ENCODE data around the gene PIGS.

PIGS gene

GRCh38 chr17:28570716-28571360 is 486 bp downstream of the PIGS start:
- Histone ChIP-seq H3K4me1 (ENCODE audit: control insufficient read depth, insufficient read depth, low read length) (peaks cover 23% of the 10 kb centered on the region), H3K27me3 (ENCODE audit: control insufficient read depth, insufficient read depth, low read length) (no peaks in the 10 kb centered on the region), H3K4me2 (ENCODE audit: low read length) (peak overlapping the region; percentile 90), H3K9me3 (replicated peaks; ENCODE audit: low read length) (no peaks in the 10 kb centered on the region), H3K4me3 (ENCODE audit: low read length) (peak overlapping the region; percentile 93), H3K9ac (ENCODE audit: low read depth, low read length) (peak overlapping the region; percentile 88), H3K36me3 (ENCODE audit: insufficient read depth, low read length) (peaks cover 8% of the 10 kb centered on the region)

GRCh38 chr17:28569446-28569845 is 1.9 kb downstream of the PIGS start:
- Histone ChIP-seq H3K36me3 (ENCODE audit: insufficient read depth, low read length) (peaks cover 2% of the 10 kb centered on the region), H3K9ac (ENCODE audit: low read depth, low read length) (no peak overlapping the region), H3K4me3 (ENCODE audit: low read length) (no peak overlapping the region), H3K9me3 (replicated peaks; ENCODE audit: low read length) (no peaks in the 10 kb centered on the region), H3K27me3 (ENCODE audit: control insufficient read depth, insufficient read depth, low read length) (no peaks in the 10 kb centered on the region), H3K4me1 (ENCODE audit: control insufficient read depth, insufficient read depth, low read length) (peaks cover 23% of the 10 kb centered on the region), H3K4me2 (ENCODE audit: low read length) (peak overlapping the region; percentile 35)

GRCh38 chr17:28567604-28568003 is 3.7 kb downstream of the PIGS start:
- H3K9ac ChIP-seq (ENCODE audit: low read depth, low read length) = no peak overlapping the region
- no peaks in the 10 kb centered on the region for H3K9me3 ChIP-seq (replicated peaks; ENCODE audit: low read length)
- H3K4me3 ChIP-seq (ENCODE audit: low read length) = no peak overlapping the region
- H3K36me3 ChIP-seq (ENCODE audit: insufficient read depth, low read length) = peaks cover 6% of the 10 kb centered on the region
- no peak overlapping the region for H3K4me2 ChIP-seq (ENCODE audit: low read length)
- no peaks in the 10 kb centered on the region for H3K27me3 ChIP-seq (ENCODE audit: control insufficient read depth, insufficient read depth, low read length)
- H3K4me1 ChIP-seq (ENCODE audit: control insufficient read depth, insufficient read depth, low read length) = peaks cover 23% of the 10 kb centered on the region

GRCh38 chr17:28563475-28563874 is 7.8 kb downstream of the PIGS start:
- Histone ChIP-seq H3K4me3 (ENCODE audit: low read length) (no peak overlapping the region), H3K27me3 (ENCODE audit: control insufficient read depth, insufficient read depth, low read length) (no peaks in the 10 kb centered on the region), H3K9ac (ENCODE audit: low read depth, low read length) (no peak overlapping the region), H3K4me2 (ENCODE audit: low read length) (no peak overlapping the region), H3K4me1 (ENCODE audit: control insufficient read depth, insufficient read depth, low read length) (peaks cover 9% of the 10 kb centered on the region), H3K36me3 (ENCODE audit: insufficient read depth, low read length) (peaks cover 20% of the 10 kb centered on the region), H3K9me3 (replicated peaks; ENCODE audit: low read length) (no peaks in the 10 kb centered on the region)

- H3K27me3 ChIP-seq (ENCODE audit: control insufficient read depth, insufficient read depth, low read length) = no peaks in the 10 kb centered on the region
- no peaks in the 10 kb centered on the region for H3K9me3 ChIP-seq (replicated peaks; ENCODE audit: low read length)
- H3K9ac ChIP-seq (ENCODE audit: low read depth, low read length) = no peak overlapping the region
- H3K36me3 ChIP-seq (ENCODE audit: insufficient read depth, low read length) = peaks cover 48% of the 10 kb centered on the region
- peaks cover 12% of the 10 kb centered on the region for H3K4me1 ChIP-seq (ENCODE audit: control insufficient read depth, insufficient read depth, low read length)
- no peak overlapping the region for H3K4me2 ChIP-seq (ENCODE audit: low read length)
- no peak overlapping the region for H3K4me3 ChIP-seq (ENCODE audit: low read length)
These were observed 16.3 kb downstream of the PIGS start for GRCh38 chr17:28555022-28555421.

- peaks cover 48% of the 10 kb centered on the region for H3K36me3 ChIP-seq (ENCODE audit: insufficient read depth, low read length)
- no peaks in the 10 kb centered on the region for H3K9me3 ChIP-seq (replicated peaks; ENCODE audit: low read length)
- no peaks in the 10 kb centered on the region for H3K27me3 ChIP-seq (ENCODE audit: control insufficient read depth, insufficient read depth, low read length)
- H3K4me3 ChIP-seq (ENCODE audit: low read length) = no peak overlapping the region
- no peak overlapping the region for H3K9ac ChIP-seq (ENCODE audit: low read depth, low read length)
- H3K4me2 ChIP-seq (ENCODE audit: low read length) = no peak overlapping the region
- H3K4me1 ChIP-seq (ENCODE audit: control insufficient read depth, insufficient read depth, low read length) = peaks cover 12% of the 10 kb centered on the region
These were observed 16.8 kb downstream of the PIGS start for GRCh38 chr17:28554565-28554964.

GRCh38 chr17:28553000-28553505 is 18.3 kb downstream of the PIGS start:
- H3K36me3 ChIP-seq (ENCODE audit: insufficient read depth, low read length) = peaks cover 41% of the 10 kb centered on the region
- peak overlapping the region; percentile 92 for H3K4me2 ChIP-seq (ENCODE audit: low read length)
- H3K4me1 ChIP-seq (ENCODE audit: control insufficient read depth, insufficient read depth, low read length) = peaks cover 12% of the 10 kb centered on the region
- H3K9ac ChIP-seq (ENCODE audit: low read depth, low read length) = no peak overlapping the region
- peak overlapping the region; percentile 89 for H3K4me3 ChIP-seq (ENCODE audit: low read length)
- H3K27me3 ChIP-seq (ENCODE audit: control insufficient read depth, insufficient read depth, low read length) = no peaks in the 10 kb centered on the region
- H3K9me3 ChIP-seq (replicated peaks; ENCODE audit: low read length) = no peaks in the 10 kb centered on the region

GRCh38 chr17:28552176-28552999 is 18.9 kb downstream of the PIGS start, which contains the start of gene UNC119:
Gene UNC119 (minus strand): TSS chr17:28552624. CDS start chr17:28552557, 67 bp downstream.
- no peaks in the 10 kb centered on the region for H3K9me3 ChIP-seq (replicated peaks; ENCODE audit: low read length)
- H3K27me3 ChIP-seq (ENCODE audit: control insufficient read depth, insufficient read depth, low read length) = no peaks in the 10 kb centered on the region
- H3K4me1 ChIP-seq (ENCODE audit: control insufficient read depth, insufficient read depth, low read length) = peaks cover 12% of the 10 kb centered on the region
- H3K4me2 ChIP-seq (ENCODE audit: low read length) = peak within 1 kb of the TSS; percentile 92
- peak within 1 kb of the TSS; percentile 84 for H3K9ac ChIP-seq (ENCODE audit: low read depth, low read length)
- H3K4me3 ChIP-seq (ENCODE audit: low read length) = peak within 1 kb of the TSS; percentile 89
- peaks cover 37% of the 10 kb centered on the region for H3K36me3 ChIP-seq (ENCODE audit: insufficient read depth, low read length)

- H3K4me3 ChIP-seq (ENCODE audit: low read length) = peak overlapping the region; percentile 89
- no peaks in the 10 kb centered on the region for H3K27me3 ChIP-seq (ENCODE audit: control insufficient read depth, insufficient read depth, low read length)
- H3K9me3 ChIP-seq (replicated peaks; ENCODE audit: low read length) = no peaks in the 10 kb centered on the region
- peaks cover 12% of the 10 kb centered on the region for H3K4me1 ChIP-seq (ENCODE audit: control insufficient read depth, insufficient read depth, low read length)
- peak overlapping the region; percentile 84 for H3K9ac ChIP-seq (ENCODE audit: low read depth, low read length)
- peaks cover 38% of the 10 kb centered on the region for H3K36me3 ChIP-seq (ENCODE audit: insufficient read depth, low read length)
- peak overlapping the region; percentile 92 for H3K4me2 ChIP-seq (ENCODE audit: low read length)
These were observed 19.7 kb downstream of the PIGS start for GRCh38 chr17:28551421-28552175.

GRCh38 chr17:28550858-28551257 is 20.5 kb downstream of the PIGS start:
- Histone ChIP-seq H3K4me1 (ENCODE audit: control insufficient read depth, insufficient read depth, low read length) (peaks cover 12% of the 10 kb centered on the region), H3K27me3 (ENCODE audit: control insufficient read depth, insufficient read depth, low read length) (no peaks in the 10 kb centered on the region), H3K4me3 (ENCODE audit: low read length) (no peak overlapping the region), H3K9ac (ENCODE audit: low read depth, low read length) (no peak overlapping the region), H3K36me3 (ENCODE audit: insufficient read depth, low read length) (peaks cover 32% of the 10 kb centered on the region), H3K9me3 (replicated peaks; ENCODE audit: low read length) (no peaks in the 10 kb centered on the region), H3K4me2 (ENCODE audit: low read length) (no peak overlapping the region)

Data from skeletal muscle satellite cell (primary cell).